PC-3 (cell line): ENCODE results near the gene PLXDC1.

Experiments used
- CTCF ChIP-seq: fragments of 300-600 bp; sonication (generic); conservative IDR thresholded peaks from 2 replicates; pipeline ENCODE4 v1.5.1; 2017; ENCODE audit warnings: antibody characterized with exemption, low read depth, mild to moderate bottlenecking, low read length
- EZH2 ChIP-seq: fragments of 300-600 bp; sonication (generic); IDR thresholded peaks from one replicate; pipeline ENCODE4 v1.6.1; 2017; ENCODE audit warnings: antibody characterized with exemption, mild to moderate bottlenecking, low read length; ENCODE audit not compliant: unreplicated experiment
- EZH2phosphoT487 ChIP-seq: fragments of 300-600 bp; sonication (generic); IDR thresholded peaks from 2 replicates; pipeline ENCODE4 v1.6.1; 2018; ENCODE audit warnings: mild to moderate bottlenecking, antibody characterized with exemption, low read length, borderline replicate concordance

- no peak for TF ChIP-seq CTCF
- no peak for TF ChIP-seq EZH2
- TF ChIP-seq EZH2phosphoT487 = no peak
Measured at GRCh38 chr17:39079836-39080235, 71.6 kb downstream of the PLXDC1 start.
